Measurements from ENCODE around the gene ACOT8.

The ACOT8 gene

GRCh38 chr20:45850238-45850637 lies 7.0 kb downstream of the ACOT8 start:
- H3K36me3 Mint-ChIP-seq (ENCODE audit: low read depth), result peaks cover 23% of the 10 kb centered on the region
- H3K4me1 Mint-ChIP-seq (ENCODE audit: low read depth), result peaks cover 8% of the 10 kb centered on the region
- no peak overlapping the region for H3K27ac Mint-ChIP-seq
- H3K9me3 Mint-ChIP-seq, result no peaks in the 10 kb centered on the region
- no peaks in the 10 kb centered on the region for H3K27me3 Mint-ChIP-seq (ENCODE audit: low read depth)
- H3K4me3 Mint-ChIP-seq, result no peak overlapping the region

GRCh38 chr20:45848969-45849582 lies 8.1 kb downstream of the ACOT8 start:
- Mint-ChIP-seq H3K27me3 (ENCODE audit: low read depth) (no peaks in the 10 kb centered on the region), H3K36me3 (ENCODE audit: low read depth) (peaks cover 28% of the 10 kb centered on the region), H3K4me3 (no peak overlapping the region), H3K4me1 (ENCODE audit: low read depth) (peaks cover 3% of the 10 kb centered on the region), H3K27ac (no peak overlapping the region), H3K9me3 (no peaks in the 10 kb centered on the region)

GRCh38 chr20:45848421-45848820 lies 8.8 kb downstream of the ACOT8 start:
- Mint-ChIP-seq H3K4me3 (no peak overlapping the region), H3K9me3 (no peaks in the 10 kb centered on the region), H3K36me3 (ENCODE audit: low read depth) (peaks cover 31% of the 10 kb centered on the region), H3K4me1 (ENCODE audit: low read depth) (no peaks in the 10 kb centered on the region), H3K27me3 (ENCODE audit: low read depth) (no peaks in the 10 kb centered on the region), H3K27ac (no peak overlapping the region)

- Mint-ChIP-seq H3K27ac (no peak overlapping the region), H3K4me3 (no peak overlapping the region), H3K36me3 (ENCODE audit: low read depth) (peaks cover 33% of the 10 kb centered on the region), H3K9me3 (no peaks in the 10 kb centered on the region), H3K4me1 (ENCODE audit: low read depth) (peaks cover 1% of the 10 kb centered on the region), H3K27me3 (ENCODE audit: low read depth) (no peaks in the 10 kb centered on the region)
Measured at GRCh38 chr20:45845452-45845851, 11.7 kb downstream of the ACOT8 start.

GRCh38 chr20:45843506-45843905 lies 13.7 kb downstream of the ACOT8 start:
- Mint-ChIP-seq H3K4me3 (no peak overlapping the region), H3K4me1 (ENCODE audit: low read depth) (peaks cover 1% of the 10 kb centered on the region), H3K27ac (no peak overlapping the region), H3K36me3 (ENCODE audit: low read depth) (peaks cover 26% of the 10 kb centered on the region), H3K27me3 (ENCODE audit: low read depth) (no peaks in the 10 kb centered on the region), H3K9me3 (no peaks in the 10 kb centered on the region)

GRCh38 chr20:45842169-45842812 lies 14.9 kb downstream of the ACOT8 start:
- Mint-ChIP-seq H3K27me3 (ENCODE audit: low read depth) (no peaks in the 10 kb centered on the region), H3K27ac (no peak overlapping the region), H3K4me3 (no peak overlapping the region), H3K4me1 (ENCODE audit: low read depth) (peaks cover 1% of the 10 kb centered on the region), H3K9me3 (no peaks in the 10 kb centered on the region), H3K36me3 (ENCODE audit: low read depth) (peaks cover 25% of the 10 kb centered on the region)

- H3K27me3 Mint-ChIP-seq (ENCODE audit: low read depth), result no peaks in the 10 kb centered on the region
- no peak overlapping the region for H3K4me3 Mint-ChIP-seq
- H3K36me3 Mint-ChIP-seq (ENCODE audit: low read depth), result peaks cover 23% of the 10 kb centered on the region
- H3K9me3 Mint-ChIP-seq, result no peaks in the 10 kb centered on the region
- H3K4me1 Mint-ChIP-seq (ENCODE audit: low read depth), result peaks cover 1% of the 10 kb centered on the region
- H3K27ac Mint-ChIP-seq, result no peak overlapping the region
Measured at GRCh38 chr20:45841407-45842129, 15.6 kb downstream of the ACOT8 start.

GRCh38 chr20:45840700-45841198 lies 16.4 kb downstream of the ACOT8 start:
- no peaks in the 10 kb centered on the region for H3K9me3 Mint-ChIP-seq
- no peak overlapping the region for H3K4me3 Mint-ChIP-seq
- H3K36me3 Mint-ChIP-seq (ENCODE audit: low read depth), result peaks cover 21% of the 10 kb centered on the region
- H3K27me3 Mint-ChIP-seq (ENCODE audit: low read depth), result no peaks in the 10 kb centered on the region
- peaks cover 1% of the 10 kb centered on the region for H3K4me1 Mint-ChIP-seq (ENCODE audit: low read depth)
- H3K27ac Mint-ChIP-seq, result no peak overlapping the region

- Mint-ChIP-seq H3K27me3 (ENCODE audit: low read depth) (peaks cover 5% of the 10 kb centered on the region), H3K4me3 (no peak overlapping the region), H3K9me3 (no peaks in the 10 kb centered on the region), H3K4me1 (ENCODE audit: low read depth) (peaks cover 4% of the 10 kb centered on the region), H3K36me3 (ENCODE audit: low read depth) (no peaks in the 10 kb centered on the region), H3K27ac (no peak overlapping the region)
Measured at GRCh38 chr20:45836841-45837240, 20.4 kb downstream of the ACOT8 start.

- peak overlapping the region; percentile 25 for H3K4me3 Mint-ChIP-seq
- H3K27me3 Mint-ChIP-seq (ENCODE audit: low read depth), result peaks cover 8% of the 10 kb centered on the region
- peaks cover 4% of the 10 kb centered on the region for H3K4me1 Mint-ChIP-seq (ENCODE audit: low read depth)
- H3K36me3 Mint-ChIP-seq (ENCODE audit: low read depth), result no peaks in the 10 kb centered on the region
- no peaks in the 10 kb centered on the region for H3K9me3 Mint-ChIP-seq
- no peak overlapping the region for H3K27ac Mint-ChIP-seq
Measured at GRCh38 chr20:45835825-45836224, 21.4 kb downstream of the ACOT8 start.

- H3K4me3 Mint-ChIP-seq, result peak overlapping the region; percentile 28
Measured at GRCh38 chr20:45835329-45835765, 21.8 kb downstream of the ACOT8 start.

GRCh38 chr20:45834797-45835161 lies 22.4 kb downstream of the ACOT8 start:
- Mint-ChIP-seq H3K4me1 (ENCODE audit: low read depth) (peaks cover 4% of the 10 kb centered on the region), H3K36me3 (ENCODE audit: low read depth) (no peaks in the 10 kb centered on the region), H3K9me3 (no peaks in the 10 kb centered on the region), H3K4me3 (peak overlapping the region; percentile 42), H3K27ac (no peak overlapping the region), H3K27me3 (ENCODE audit: low read depth) (peaks cover 15% of the 10 kb centered on the region)

More at GRCh38 chr20:45835329-45835765, 21.8 kb downstream of the ACOT8 start:
- Mint-ChIP-seq H3K27ac (no peak overlapping the region), H3K36me3 (ENCODE audit: low read depth) (no peaks in the 10 kb centered on the region), H3K27me3 (ENCODE audit: low read depth) (peaks cover 11% of the 10 kb centered on the region), H3K9me3 (no peaks in the 10 kb centered on the region), H3K4me1 (ENCODE audit: low read depth) (peaks cover 4% of the 10 kb centered on the region)

- Mint-ChIP-seq H3K27ac (no peak overlapping the region), H3K4me3 (peak overlapping the region; percentile 42)
Measured at GRCh38 chr20:45833883-45834796, 23.1 kb downstream of the ACOT8 start.

More at GRCh38 chr20:45833883-45834796, 23.1 kb downstream of the ACOT8 start:
- H3K4me1 Mint-ChIP-seq (ENCODE audit: low read depth), result peaks cover 4% of the 10 kb centered on the region
- peaks cover 15% of the 10 kb centered on the region for H3K27me3 Mint-ChIP-seq (ENCODE audit: low read depth)
- no peaks in the 10 kb centered on the region for H3K9me3 Mint-ChIP-seq
- no peaks in the 10 kb centered on the region for H3K36me3 Mint-ChIP-seq (ENCODE audit: low read depth)
